Measurements from ENCODE around the gene DENND5A.
A peak's percentile ranks its signal among the peaks of the same experiment; 100 is the strongest.
"Not testable (repeated sequence)": the region's sequence is repeated elsewhere in the genome, so short reads cannot be mapped to it uniquely, and the experiment has no call there.

The DENND5A gene

DNA sequence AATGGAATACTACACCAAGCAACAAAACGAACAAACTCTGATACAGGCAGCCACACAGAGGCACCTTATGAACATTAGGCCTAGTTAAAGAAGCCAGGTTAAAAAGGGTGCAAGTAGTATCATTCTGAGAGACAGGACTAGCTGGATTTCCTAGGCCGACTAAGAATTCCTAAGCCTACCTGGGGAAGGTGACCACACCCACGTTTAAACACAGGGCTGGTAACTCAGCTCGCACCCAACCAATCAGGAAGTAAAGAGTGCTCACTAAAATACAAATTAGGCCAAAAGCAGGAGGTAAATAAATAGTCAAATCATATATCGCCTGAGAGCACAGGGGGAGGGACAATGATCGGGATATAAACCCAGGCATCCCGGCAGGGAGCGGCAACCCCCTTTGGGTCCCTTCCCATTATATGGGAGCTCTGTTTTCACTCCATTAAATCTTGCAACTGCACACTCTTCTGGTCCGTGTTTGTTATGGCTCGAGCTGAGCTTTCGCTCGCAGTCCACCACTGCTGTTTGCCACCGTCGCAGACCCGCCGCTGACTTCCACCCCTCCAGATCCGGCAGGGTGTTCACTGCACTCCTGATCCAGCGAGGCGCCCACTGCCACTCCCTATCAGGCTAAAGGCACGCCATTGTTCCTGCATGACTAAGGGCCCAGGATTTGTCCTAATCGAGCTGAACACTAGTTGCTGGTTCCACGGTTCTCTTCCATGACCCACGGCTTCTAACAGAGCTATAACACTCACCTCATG is 167.8 kb downstream of the DENND5A start:
- not testable (repeated sequence) for DNase-seq (ENCODE audit: low spot score)

DNA sequence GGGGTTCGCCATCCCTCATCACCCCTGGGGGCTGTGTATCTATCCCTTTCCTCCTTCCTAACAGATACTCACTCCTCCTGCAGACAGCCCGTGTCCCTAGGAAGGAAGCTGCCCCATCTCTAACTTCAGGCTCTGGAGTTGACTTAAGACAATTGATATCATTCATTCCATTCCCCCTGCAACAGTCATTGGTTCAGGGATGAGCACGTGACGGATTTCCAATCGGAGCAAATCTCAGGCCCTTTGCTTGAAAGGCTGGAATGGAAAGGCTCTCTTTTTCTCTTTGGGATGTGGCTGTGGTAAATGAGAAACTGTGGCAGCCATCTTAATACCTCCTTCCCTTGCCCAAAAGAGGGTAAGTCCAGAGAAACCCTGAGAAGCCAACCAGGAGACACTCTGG is 168.7 kb downstream of the DENND5A start:
- no peak for DNase-seq (ENCODE audit: low spot score)

DNA sequence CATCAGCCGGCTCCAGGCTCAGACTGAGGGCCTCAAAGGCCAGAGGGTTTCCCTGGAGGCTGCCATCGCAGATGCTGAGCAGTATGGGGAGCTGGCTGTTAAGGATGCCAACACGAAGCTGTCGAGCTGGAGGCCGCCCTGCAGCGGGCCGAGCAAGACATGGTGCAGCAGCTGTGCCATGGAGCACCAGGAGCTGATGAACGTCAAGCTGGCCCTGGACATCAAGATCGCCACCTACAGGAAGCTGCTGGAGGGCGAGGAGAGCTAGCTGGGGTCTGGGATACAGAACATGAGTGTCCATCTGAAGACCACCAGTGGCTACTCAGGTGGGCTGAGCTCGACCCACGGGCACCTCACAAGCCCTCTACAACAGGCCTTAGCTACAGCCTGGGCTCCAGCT is 169.7 kb downstream of the DENND5A start:
- no peak for DNase-seq (ENCODE audit: low spot score)

DNA sequence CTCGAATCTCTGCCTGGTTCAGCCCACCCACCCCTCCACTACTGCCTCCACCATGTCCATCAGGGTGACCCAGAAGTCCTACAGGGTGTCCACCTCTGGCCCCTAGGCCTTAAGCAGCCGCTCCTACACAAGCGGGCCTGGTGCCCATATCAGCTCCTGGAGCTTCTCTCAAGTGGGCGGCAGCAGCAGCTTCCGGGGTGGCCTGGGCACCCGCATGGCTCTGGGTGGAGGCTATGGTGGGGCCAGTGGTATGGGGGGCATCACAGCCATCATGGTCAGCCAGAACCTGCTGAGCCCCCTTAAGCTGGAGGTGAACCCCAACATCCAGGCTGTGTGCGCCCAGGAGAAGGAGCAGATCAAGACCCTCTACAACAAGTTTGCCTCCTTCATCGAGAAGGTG is 170.7 kb downstream of the DENND5A start:
- no peak for DNase-seq (ENCODE audit: low spot score)

DNA sequence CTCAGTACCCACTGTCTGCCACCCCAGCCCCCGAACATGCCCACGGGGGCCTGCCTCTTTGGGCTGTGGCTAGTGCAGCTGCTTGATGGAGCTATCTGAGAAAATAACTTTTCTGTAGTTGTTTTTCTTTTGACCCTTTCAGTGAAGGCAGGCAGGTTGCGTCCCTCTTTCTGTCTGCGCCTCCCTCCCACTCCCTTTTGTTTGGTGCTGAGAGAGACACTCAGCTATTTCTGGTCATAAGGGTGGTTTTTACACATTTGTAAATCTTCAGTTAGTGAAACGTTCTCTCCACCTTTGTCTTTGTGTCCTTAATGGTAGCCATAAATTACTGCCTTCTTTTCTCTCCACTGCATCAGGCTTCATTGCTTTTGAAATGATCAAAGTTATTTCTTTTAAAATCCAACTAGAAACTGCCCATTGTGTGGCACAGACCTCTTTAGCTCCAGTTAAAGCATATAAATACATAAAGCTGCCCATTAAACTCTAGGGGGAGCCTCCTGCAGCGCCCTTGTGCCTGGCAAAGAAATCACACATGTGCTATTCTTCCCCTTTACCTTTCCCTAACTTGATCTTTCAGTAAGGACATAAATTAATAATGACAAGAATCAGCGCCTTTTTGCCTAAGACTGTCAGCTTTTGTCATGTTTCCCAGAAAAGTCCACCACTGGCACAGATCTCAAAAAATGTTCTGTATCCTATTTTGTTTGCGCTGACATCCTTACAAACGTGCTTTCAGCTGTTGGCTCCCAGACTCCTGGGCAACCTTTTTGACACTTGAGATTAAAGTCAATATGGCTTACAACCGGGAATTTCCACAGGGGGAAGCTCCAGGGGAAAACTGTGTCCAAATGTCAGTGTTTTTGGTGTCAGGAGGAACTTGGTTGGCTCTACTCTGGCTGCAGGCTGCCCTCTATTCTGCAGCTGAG is 172.0 kb downstream of the DENND5A start:
- DNase-seq (ENCODE audit: low spot score), result no peak

DNA sequence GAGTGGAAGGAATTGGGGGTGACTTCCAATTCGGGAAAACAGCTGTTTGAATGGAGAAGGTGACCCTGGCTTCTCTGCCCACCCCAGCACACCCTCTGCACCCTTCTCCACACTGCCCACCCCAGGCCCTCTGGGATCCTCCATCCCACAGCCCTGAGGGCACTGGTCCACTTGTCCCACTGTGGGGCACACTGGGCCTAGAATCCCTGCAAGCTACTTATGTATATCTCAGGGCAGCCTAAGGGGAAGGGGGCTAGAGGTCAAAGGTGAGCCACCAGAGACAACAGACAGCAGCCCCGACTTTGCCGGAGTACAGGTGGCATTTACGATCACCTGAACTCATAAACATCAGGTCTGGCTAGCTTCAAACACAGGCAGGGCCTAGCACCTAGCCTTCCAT is 173.1 kb downstream of the DENND5A start:
- no peak for DNase-seq (ENCODE audit: low spot score)

DNA sequence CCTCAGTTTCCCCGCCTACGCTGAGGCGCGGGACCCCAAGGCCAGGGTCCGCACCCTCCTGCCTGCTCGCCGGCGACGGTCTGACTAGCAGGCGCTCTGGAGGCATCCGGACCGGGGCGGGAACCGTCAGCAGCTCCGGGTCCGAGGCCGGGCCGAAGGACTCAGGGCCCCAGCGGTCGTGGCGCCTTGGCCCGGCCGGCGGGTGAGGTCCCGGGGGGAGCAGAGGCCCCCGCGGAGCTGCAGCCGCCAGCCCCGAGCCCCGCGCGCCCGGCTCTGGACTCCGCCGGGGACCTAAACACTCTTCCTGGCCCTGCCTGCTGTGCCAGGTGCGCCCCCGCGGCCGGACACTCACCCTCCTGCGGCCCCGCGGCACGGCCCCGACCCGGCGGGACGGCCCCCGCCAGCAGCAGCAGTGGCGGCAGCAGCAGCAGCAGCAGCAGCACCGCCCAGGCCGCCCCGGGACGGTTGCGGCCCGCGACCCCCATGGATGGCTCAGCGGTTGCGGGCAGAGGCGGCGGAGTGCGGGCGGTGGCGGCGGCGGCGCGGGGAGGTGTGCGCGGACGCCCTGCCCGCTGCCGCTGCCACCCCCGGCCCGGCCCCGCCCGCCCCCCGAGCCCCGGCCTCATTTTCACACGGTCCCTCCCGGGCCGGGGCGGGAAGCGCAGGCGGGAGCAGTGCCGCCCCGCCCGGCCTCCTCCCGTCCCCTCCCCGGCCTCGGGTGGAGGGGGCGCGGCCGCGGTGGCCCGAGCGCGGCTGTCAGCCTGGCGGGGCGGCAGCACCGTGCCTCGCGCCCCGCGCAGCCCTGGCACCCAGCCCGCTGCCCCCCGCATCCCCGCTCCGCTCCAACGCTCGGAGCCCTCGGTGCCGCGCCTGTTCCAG is 173.9 kb downstream of the DENND5A start, which contains the start of gene SCUBE2:
TSS of gene SCUBE2 (minus strand) at position 556 of the 879 bp plus-strand sequence. CDS start at position 485, 71 bp downstream.
- DNase-seq (ENCODE audit: low spot score), result peak; percentile 81

DNA sequence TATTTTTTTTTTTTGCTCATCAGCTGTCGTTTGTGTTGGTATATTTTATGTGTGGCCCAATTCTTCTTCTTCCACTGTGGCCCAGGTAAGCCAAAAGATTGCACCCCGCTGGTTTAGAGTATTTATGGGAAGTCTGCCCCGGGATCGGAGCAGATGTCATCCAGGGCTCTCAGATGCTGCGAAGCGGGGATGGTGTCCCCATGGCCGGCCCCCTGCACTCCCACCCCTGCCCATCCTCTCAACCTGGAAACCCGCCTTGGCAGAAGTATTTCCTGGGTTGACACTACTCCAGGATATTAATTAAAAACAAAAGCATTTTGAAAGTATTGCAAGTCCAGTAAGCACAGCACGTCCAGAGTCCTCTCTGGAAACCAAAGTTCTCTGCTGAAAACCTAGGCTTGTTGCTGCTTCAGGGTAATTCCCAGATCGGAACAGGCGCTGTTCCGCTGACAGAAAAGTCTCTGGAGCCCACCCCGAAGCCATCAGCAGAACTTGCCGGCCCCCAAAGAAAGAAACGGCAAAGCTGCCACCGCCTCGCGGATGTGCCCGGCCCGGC is 174.6 kb downstream of the DENND5A start:
- peak; percentile 40 for DNase-seq (ENCODE audit: low spot score)

DNA sequence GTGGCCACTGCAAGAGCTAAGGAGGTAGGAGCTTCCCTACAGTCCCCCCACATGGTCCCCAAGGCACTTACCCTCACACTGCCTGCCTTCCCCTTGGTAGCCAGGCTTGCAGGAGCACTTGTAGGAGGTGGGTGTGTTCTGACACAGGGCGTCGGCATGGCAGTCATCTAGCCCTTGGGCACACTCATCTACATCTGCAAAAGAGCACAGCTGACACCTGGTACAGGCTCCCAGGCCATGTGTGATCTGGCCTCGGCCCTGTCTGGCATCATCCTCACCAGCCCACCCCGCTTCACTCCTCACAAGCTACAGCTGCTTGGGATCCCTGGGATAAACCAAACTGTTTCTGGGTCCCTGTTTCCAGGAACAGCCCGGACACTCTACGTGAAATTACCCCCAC is 175.5 kb downstream of the DENND5A start:
- no peak for DNase-seq (ENCODE audit: low spot score)

DNA sequence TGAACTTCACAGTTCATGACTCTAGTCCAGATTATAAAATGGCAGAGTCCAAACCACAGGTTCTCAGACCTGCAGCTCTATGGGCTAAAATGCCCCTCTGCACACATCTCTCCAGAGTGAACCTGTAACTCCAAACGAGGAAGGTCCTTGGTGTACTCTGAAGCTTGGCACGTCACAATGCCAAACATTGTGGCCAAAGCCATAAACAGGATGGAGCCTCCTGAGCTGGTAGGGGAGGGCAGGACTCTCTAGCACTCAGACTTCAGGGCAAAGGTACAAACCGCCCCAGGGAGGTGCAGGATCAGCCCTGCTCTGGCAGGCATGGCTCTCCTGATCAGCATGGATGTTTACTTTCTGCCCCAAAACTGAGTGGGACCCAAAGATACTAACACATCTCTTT is 176.1 kb downstream of the DENND5A start:
- no peak for DNase-seq (ENCODE audit: low spot score)

All from GM03348 (cell line).